Testis (tissue), 2 donors: ENCODE data around the gene POU5F2.

ENCODE experiments used
- POLR2A ChIP-seq: fragments of 450-650 bp; IDR thresholded peaks from one replicate; pipeline ENCODE4 v1.6.1; 2017; ENCODE audit warnings: antibody characterized with exemption, mild to moderate bottlenecking, moderate library complexity
- TF ChIP-seq, protein P1 (sequence below), 3 experiments: fragments of 450-650 bp in 2 of 3; fragments of 200-600 bp in 1 of 3; sonication (generic) in 1 of 3; IDR thresholded peaks; one replicate each; pipeline ENCODE4 v1.5.1; 2016 to 2019; ENCODE audit warnings: antibody characterized with exemption in 3 of 3, mild to moderate bottlenecking in 2 of 3, moderate library complexity in 1 of 3

DNA sequence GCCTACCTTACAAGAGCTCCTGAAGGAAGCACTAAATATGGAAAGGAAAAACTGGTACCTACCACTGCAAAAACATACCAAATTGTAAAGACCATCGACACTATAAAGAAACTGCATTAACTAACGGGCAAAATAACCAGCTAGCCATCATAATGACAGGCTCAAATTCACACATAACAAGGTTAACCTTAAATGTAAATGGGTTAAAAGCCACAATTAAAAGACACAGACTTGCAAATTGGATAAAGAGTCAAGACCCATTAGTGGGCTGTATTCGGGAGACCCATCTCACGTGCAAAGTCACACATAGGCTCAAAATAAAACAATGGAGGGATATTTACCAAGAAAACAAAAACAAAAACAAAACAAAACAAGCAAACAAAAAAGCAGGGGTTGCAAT, 49.4 kb downstream of the POU5F2 start:
- TF ChIP-seq, protein P1, sequence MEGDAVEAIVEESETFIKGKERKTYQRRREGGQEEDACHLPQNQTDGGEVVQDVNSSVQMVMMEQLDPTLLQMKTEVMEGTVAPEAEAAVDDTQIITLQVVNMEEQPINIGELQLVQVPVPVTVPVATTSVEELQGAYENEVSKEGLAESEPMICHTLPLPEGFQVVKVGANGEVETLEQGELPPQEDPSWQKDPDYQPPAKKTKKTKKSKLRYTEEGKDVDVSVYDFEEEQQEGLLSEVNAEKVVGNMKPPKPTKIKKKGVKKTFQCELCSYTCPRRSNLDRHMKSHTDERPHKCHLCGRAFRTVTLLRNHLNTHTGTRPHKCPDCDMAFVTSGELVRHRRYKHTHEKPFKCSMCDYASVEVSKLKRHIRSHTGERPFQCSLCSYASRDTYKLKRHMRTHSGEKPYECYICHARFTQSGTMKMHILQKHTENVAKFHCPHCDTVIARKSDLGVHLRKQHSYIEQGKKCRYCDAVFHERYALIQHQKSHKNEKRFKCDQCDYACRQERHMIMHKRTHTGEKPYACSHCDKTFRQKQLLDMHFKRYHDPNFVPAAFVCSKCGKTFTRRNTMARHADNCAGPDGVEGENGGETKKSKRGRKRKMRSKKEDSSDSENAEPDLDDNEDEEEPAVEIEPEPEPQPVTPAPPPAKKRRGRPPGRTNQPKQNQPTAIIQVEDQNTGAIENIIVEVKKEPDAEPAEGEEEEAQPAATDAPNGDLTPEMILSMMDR (IDR thresholded peaks at IDR 0.05) = no peak
- no peak for TF ChIP-seq POLR2A
